Brain pericyte (primary cell): ENCODE measurements around the gene SBK1.

Experiments used
- DNase-seq: peaks from one replicate; pipeline ENCODE4 v3.0.0-alpha.2; 2012; ENCODE audit warnings: low read depth, low spot score

SBK1 gene

GRCh38 chr16:28282045-28282444 is 10.3 kb upstream of the SBK1 start:
- DNase-seq = no peak

GRCh38 chr16:28283173-28283572 is 9.2 kb upstream of the SBK1 start:
- DNase-seq = no peak

GRCh38 chr16:28283798-28284577 is 8.3 kb upstream of the SBK1 start:
- no peak for DNase-seq

- no peak for DNase-seq
These were observed 6.7 kb upstream of the SBK1 start for GRCh38 chr16:28285649-28286048.

- DNase-seq = no peak
These were observed 4.2 kb upstream of the SBK1 start for GRCh38 chr16:28288114-28288513.

GRCh38 chr16:28289048-28289447 is 3.3 kb upstream of the SBK1 start:
- no peak for DNase-seq

GRCh38 chr16:28289939-28290858 is 2.1 kb upstream of the SBK1 start:
- DNase-seq = no peak

- no peak for DNase-seq
These were observed 1.5 kb upstream of the SBK1 start for GRCh38 chr16:28290859-28291254.

GRCh38 chr16:28292731-28293600 is 641 bp downstream of the SBK1 start:
- no peak for DNase-seq

- DNase-seq = no peak
These were observed 1.3 kb downstream of the SBK1 start for GRCh38 chr16:28293601-28293960.

GRCh38 chr16:28294201-28294600 is 1.9 kb downstream of the SBK1 start:
- DNase-seq = no peak

- no peak for DNase-seq
These were observed 3.0 kb downstream of the SBK1 start for GRCh38 chr16:28295276-28295675.

GRCh38 chr16:28297308-28297707 is 5.0 kb downstream of the SBK1 start:
- DNase-seq = no peak

GRCh38 chr16:28297784-28298510 is 5.6 kb downstream of the SBK1 start:
- DNase-seq = no peak

GRCh38 chr16:28298511-28298878 is 6.2 kb downstream of the SBK1 start:
- no peak for DNase-seq

GRCh38 chr16:28300327-28300726 is 8.0 kb downstream of the SBK1 start:
- DNase-seq = no peak

- DNase-seq = no peak
These were observed 8.8 kb downstream of the SBK1 start for GRCh38 chr16:28301154-28301553.

- DNase-seq = no peak
These were observed 9.3 kb downstream of the SBK1 start for GRCh38 chr16:28301620-28302019.

GRCh38 chr16:28303132-28303531 is 10.8 kb downstream of the SBK1 start:
- DNase-seq = no peak

GRCh38 chr16:28304214-28304613 is 11.9 kb downstream of the SBK1 start:
- DNase-seq = no peak

GRCh38 chr16:28307936-28308335 is 15.6 kb downstream of the SBK1 start:
- no peak for DNase-seq
